ENCODE data around the gene HDAC9. TPM values are rescaled to one million over a fixed set of nuclear protein-coding genes. Genes with fewer than 3 reads are reported as not detected.

The HDAC9 gene
- total RNA-seq, 1 donor from 2014 or later: 28.6 TPM

GRCh38 chr7:18494821-18495408 lies 634 bp upstream of the HDAC9 start:
- H3K4me1 ChIP-seq: peaks cover 34% of the 10 kb centered on the region
- Mint-ChIP-seq H3K27me3 (ENCODE audit: insufficient read depth, low read depth) (peaks cover 2% of the 10 kb centered on the region), H3K27ac (peak overlapping the region; percentile 99), H3K36me3 (no peaks in the 10 kb centered on the region), H3K9me3 (no peaks in the 10 kb centered on the region), H3K4me3 (peak overlapping the region; percentile 88), H3K4me1 (peaks cover 47% of the 10 kb centered on the region)
- H3K9ac ChIP-seq: no peak overlapping the region
- peaks cover 20% of the 10 kb centered on the region for H3F3A ChIP-seq (ENCODE audit: low read depth)
- TF ChIP-seq EZH2 (IDR thresholded peaks at IDR 0.05): no peak
- no peaks in the 10 kb centered on the region for H4K20me1 ChIP-seq (ENCODE audit: low read depth)
- no peaks in the 10 kb centered on the region for H3K9me3 ChIP-seq (ENCODE audit: low read depth)
- peak overlapping the region; percentile 96 for H3K4me2 ChIP-seq
- peak overlapping the region; percentile 9 for H3K27ac ChIP-seq
- H3K27me3 ChIP-seq: no peaks in the 10 kb centered on the region
- no peak for DNase-seq (ENCODE audit: low spot score)
- H3K4me3 ChIP-seq: peak overlapping the region; percentile 64
- no peaks in the 10 kb centered on the region for H3K79me2 ChIP-seq (ENCODE audit: low read depth)
- H2AFZ ChIP-seq (replicated peaks): peak overlapping the region; percentile 100
- no peaks in the 10 kb centered on the region for H3K36me3 ChIP-seq

GRCh38 chr7:18496341-18496700 lies 772 bp downstream of the HDAC9 start:
- H3F3A ChIP-seq (ENCODE audit: low read depth): peaks cover 20% of the 10 kb centered on the region
- H3K9ac ChIP-seq: no peak overlapping the region
- H2AFZ ChIP-seq (replicated peaks): peak overlapping the region; percentile 100
- no peaks in the 10 kb centered on the region for H3K9me3 ChIP-seq (ENCODE audit: low read depth)
- Mint-ChIP-seq H3K27me3 (ENCODE audit: insufficient read depth, low read depth) (peaks cover 2% of the 10 kb centered on the region), H3K4me1 (peaks cover 52% of the 10 kb centered on the region), H3K27ac (peak overlapping the region; percentile 99), H3K4me3 (peak overlapping the region; percentile 88), H3K36me3 (no peaks in the 10 kb centered on the region), H3K9me3 (no peaks in the 10 kb centered on the region)
- peaks cover 34% of the 10 kb centered on the region for H3K4me1 ChIP-seq
- no peaks in the 10 kb centered on the region for H3K27me3 ChIP-seq
- peak overlapping the region; percentile 64 for H3K4me3 ChIP-seq
- H4K20me1 ChIP-seq (ENCODE audit: low read depth): no peaks in the 10 kb centered on the region
- H3K36me3 ChIP-seq: no peaks in the 10 kb centered on the region
- H3K27ac ChIP-seq: peak overlapping the region; percentile 64
- peak overlapping the region; percentile 96 for H3K4me2 ChIP-seq
- DNase-seq (ENCODE audit: low spot score): no peak
- TF ChIP-seq CTCF (IDR thresholded peaks at IDR 0.05) (no peak), EZH2 (IDR thresholded peaks at IDR 0.05) (no peak), EZH2phosphoT487 (IDR thresholded peaks at IDR 0.05) (no peak)
- H3K79me2 ChIP-seq (ENCODE audit: low read depth): no peaks in the 10 kb centered on the region

GRCh38 chr7:18497082-18497481 lies 1.5 kb downstream of the HDAC9 start:
- peaks cover 2% of the 10 kb centered on the region for H3K27me3 Mint-ChIP-seq (ENCODE audit: insufficient read depth, low read depth)
- Histone ChIP-seq H2AFZ (replicated peaks) (no peak overlapping the region), H3K4me3 (peak overlapping the region; percentile 64), H3F3A (ENCODE audit: low read depth) (peaks cover 20% of the 10 kb centered on the region), H4K20me1 (ENCODE audit: low read depth) (no peaks in the 10 kb centered on the region), H3K9ac (no peak overlapping the region), H3K27me3 (no peaks in the 10 kb centered on the region), H3K4me2 (peak overlapping the region; percentile 96), H3K27ac (no peak overlapping the region), H3K9me3 (ENCODE audit: low read depth) (no peaks in the 10 kb centered on the region), H3K4me1 (peaks cover 34% of the 10 kb centered on the region), H3K79me2 (ENCODE audit: low read depth) (no peaks in the 10 kb centered on the region), H3K36me3 (no peaks in the 10 kb centered on the region)
- DNase-seq (ENCODE audit: low spot score): no peak
- H3K36me3 Mint-ChIP-seq: no peaks in the 10 kb centered on the region
- no peaks in the 10 kb centered on the region for H3K9me3 Mint-ChIP-seq
- TF ChIP-seq CTCF (IDR thresholded peaks at IDR 0.05) (no peak), EZH2 (IDR thresholded peaks at IDR 0.05) (no peak), EZH2phosphoT487 (IDR thresholded peaks at IDR 0.05) (no peak)
- no peak overlapping the region for H3K27ac Mint-ChIP-seq
- peak overlapping the region; percentile 88 for H3K4me3 Mint-ChIP-seq
- H3K4me1 Mint-ChIP-seq: peaks cover 53% of the 10 kb centered on the region

GRCh38 chr7:18497800-18498199 lies 2.3 kb downstream of the HDAC9 start:
- Mint-ChIP-seq H3K36me3 (no peaks in the 10 kb centered on the region), H3K4me1 (peaks cover 53% of the 10 kb centered on the region), H3K27me3 (ENCODE audit: insufficient read depth, low read depth) (peaks cover 2% of the 10 kb centered on the region), H3K27ac (no peak overlapping the region), H3K9me3 (no peaks in the 10 kb centered on the region), H3K4me3 (peak overlapping the region; percentile 88)
- Histone ChIP-seq H3K4me3 (peak overlapping the region; percentile 64), H3K27ac (no peak overlapping the region), H4K20me1 (ENCODE audit: low read depth) (no peaks in the 10 kb centered on the region), H2AFZ (replicated peaks) (no peak overlapping the region), H3K4me2 (peak overlapping the region; percentile 96), H3K9ac (no peak overlapping the region), H3K36me3 (no peaks in the 10 kb centered on the region), H3K79me2 (ENCODE audit: low read depth) (no peaks in the 10 kb centered on the region), H3K4me1 (peaks cover 34% of the 10 kb centered on the region), H3F3A (ENCODE audit: low read depth) (peaks cover 20% of the 10 kb centered on the region), H3K9me3 (ENCODE audit: low read depth) (no peaks in the 10 kb centered on the region), H3K27me3 (no peaks in the 10 kb centered on the region)
- TF ChIP-seq EZH2phosphoT487 (IDR thresholded peaks at IDR 0.05): no peak
- no peak for TF ChIP-seq CTCF (IDR thresholded peaks at IDR 0.05)
- TF ChIP-seq EZH2 (IDR thresholded peaks at IDR 0.05): no peak
- no peak for DNase-seq (ENCODE audit: low spot score)
